H1 (cell line): Measurements from ENCODE around the gene ABHD2. TPM values are rescaled to one million over a fixed set of nuclear protein-coding genes. Genes with fewer than 3 reads are reported as not detected.

Experiments used
- CTCF ChIA-PET: fragments of 300-600 bp; sonication (Branson Sonifier 250); formaldehyde crosslinking; loops from one replicate; lab custom pipeline; 2021; ENCODE audit not compliant: partially characterized antibody; lab: Charles Lee
- POLR2A ChIA-PET: fragments of 300-600 bp; sonication (Branson Sonifier 250); formaldehyde crosslinking; loops from one replicate; lab custom pipeline; 2021; ENCODE audit warnings: inconsistent platforms; ENCODE audit not compliant: partially characterized antibody; lab: Charles Lee
- DNase-seq, 2 experiments: peaks; one replicate each; pipeline versions ENCODE4 v3.0.0 to v3.0.0-alpha.2; 2010 to 2022; ENCODE audit warnings: low spot score in 2 of 2, low read depth in 1 of 2, mixed read lengths in 1 of 2
- FAIRE-seq: peaks from 2 replicates; lab custom pipeline; 2011; peaks lifted over from hg19 to GRCh38; lab: Jason Lieb, UNC
- H2AFZ ChIP-seq: 2 replicates; pipeline ENCODE4 v1.8.1; 2012; ENCODE audit warnings: low read length, inconsistent platforms
- H2AK5ac ChIP-seq: 2 replicates; pipeline ENCODE4 v1.6.1; 2013; ENCODE audit warnings: low read depth, low read length
- H2BK120ac ChIP-seq: replicated peaks from 2 replicates; pipeline ENCODE3; 2013; ENCODE audit warnings: low read depth, low read length, inconsistent platforms
- H2BK12ac ChIP-seq: 2 replicates; pipeline ENCODE4 v1.6.1; 2013; ENCODE audit warnings: low read depth, low read length
- H2BK15ac ChIP-seq: 2 replicates; pipeline ENCODE4 v1.6.1; 2013; ENCODE audit warnings: low read length
- H2BK20ac ChIP-seq: 2 replicates; pipeline ENCODE4 v1.6.1; 2013; ENCODE audit warnings: low read length
- H2BK5ac ChIP-seq: 2 replicates; pipeline ENCODE4 v1.6.1; 2013; ENCODE audit warnings: low read depth, low read length
- H3K14ac ChIP-seq: 2 replicates; pipeline ENCODE4 v1.6.1; 2013; ENCODE audit warnings: inconsistent platforms; ENCODE audit not compliant: insufficient read length
- H3K18ac ChIP-seq: 2 replicates; pipeline ENCODE4 v1.6.1; 2013; ENCODE audit warnings: low read length; ENCODE audit errors: extremely low read depth
- H3K23ac ChIP-seq: 2 replicates; pipeline ENCODE4 v1.6.1; 2013; ENCODE audit warnings: inconsistent platforms; ENCODE audit not compliant: insufficient read length
- H3K23me2 ChIP-seq: 2 replicates; pipeline ENCODE4 v1.6.1; 2013; ENCODE audit warnings: low read depth, low read length
- H3K27ac ChIP-seq: 2 replicates; pipeline ENCODE4 v1.6.1; 2011; ENCODE audit warnings: low read depth, low read length, inconsistent platforms
- H3K27me3 ChIP-seq, 4 experiments: replicated peaks in 1 of 4; 1 replicate in 1 of 4; 2 replicates in 3 of 4; pipeline versions ENCODE4 v1.6.1 to v1.8.1; 2011 to 2013; ENCODE audit warnings: low read length in 3 of 4, mild to moderate bottlenecking in 3 of 4, inconsistent platforms in 2 of 4, mixed read lengths in 2 of 4, moderate library complexity in 1 of 4; ENCODE audit not compliant: control insufficient read depth in 3 of 4, insufficient read depth in 3 of 4; ENCODE audit errors: extremely low read depth in 1 of 4
- H3K36me3 ChIP-seq, 4 experiments: 2 replicates each; pipeline versions ENCODE4 v1.6.1 to v1.8.1; 2011 to 2013; ENCODE audit warnings: mild to moderate bottlenecking in 4 of 4, low read length in 3 of 4, moderate library complexity in 2 of 4, control low read depth in 1 of 4, inconsistent platforms in 1 of 4; ENCODE audit not compliant: insufficient read depth in 4 of 4, control insufficient read depth in 2 of 4
- H3K4ac ChIP-seq: replicated peaks from 2 replicates; pipeline ENCODE3; 2013; ENCODE audit warnings: low read length, low read depth, mixed read lengths, inconsistent platforms; ENCODE audit not compliant: insufficient read length
- H3K4me1 ChIP-seq, 4 experiments: replicated peaks in 1 of 4; 1 replicate in 1 of 4; 2 replicates in 3 of 4; pipeline versions ENCODE4 v1.6.1 to v1.8.1; 2011 to 2013; ENCODE audit warnings: low read length in 3 of 4, inconsistent platforms in 2 of 4, mixed read lengths in 1 of 4; ENCODE audit not compliant: insufficient read depth in 4 of 4, control insufficient read depth in 3 of 4
- H3K4me2 ChIP-seq, 2 experiments: 2 replicates each; pipeline versions ENCODE4 v1.6.1 to v1.8.1; 2011 to 2013; ENCODE audit warnings: low read depth in 2 of 2, low read length in 2 of 2, control low read depth in 1 of 2, inconsistent platforms in 1 of 2, mild to moderate bottlenecking in 1 of 2; ENCODE audit not compliant: insufficient read depth in 1 of 2
- H3K4me3 ChIP-seq, 4 experiments: fragments of 200-600, 300-600 bp in 1 of 4; sonication (generic), shearing (Covaris generic), sonication (Bioruptor Twin) in 1 of 4; 2 replicates each; pipeline versions ENCODE4 v1.5.1 to v1.8.1; 2011 to 2016; ENCODE audit warnings: low read length in 4 of 4, low read depth in 3 of 4, control low read depth in 2 of 4, inconsistent platforms in 2 of 4, mild to moderate bottlenecking in 2 of 4, mixed read lengths in 1 of 4, moderate library complexity in 1 of 4; ENCODE audit not compliant: insufficient read depth in 2 of 4; ENCODE audit errors: extremely low read depth in 1 of 4
- H3K56ac ChIP-seq: replicated peaks from 2 replicates; pipeline ENCODE3; 2013; ENCODE audit warnings: low read depth, mild to moderate bottlenecking, mixed read lengths, low read length, inconsistent platforms; ENCODE audit not compliant: insufficient read length
- H3K79me1 ChIP-seq: 2 replicates; pipeline ENCODE4 v1.6.1; 2013; ENCODE audit warnings: low read depth, low read length, control low read depth
- H3K79me2 ChIP-seq, 2 experiments: 2 replicates each; pipeline versions ENCODE4 v1.6.1 to v1.8.1; 2012 to 2013; ENCODE audit warnings: low read length in 2 of 2, mild to moderate bottlenecking in 2 of 2, inconsistent platforms in 1 of 2; ENCODE audit not compliant: insufficient read depth in 2 of 2, control insufficient read depth in 1 of 2
- H3K9ac ChIP-seq, 4 experiments: replicated peaks in 1 of 4; 1 replicate in 1 of 4; 2 replicates in 3 of 4; pipeline versions ENCODE4 v1.6.1 to v1.8.1; 2011 to 2013; ENCODE audit warnings: low read depth in 3 of 4, low read length in 3 of 4, control low read depth in 2 of 4, mild to moderate bottlenecking in 2 of 4, moderate library complexity in 2 of 4, inconsistent platforms in 1 of 4; ENCODE audit errors: extremely low read depth in 1 of 4
- H3K9me3 ChIP-seq, 2 experiments: 2 replicates each; pipeline versions ENCODE4 v1.6.1 to v1.8.1; 2012 to 2013; ENCODE audit warnings: mild to moderate bottlenecking in 2 of 2, moderate library complexity in 2 of 2, control low read depth in 1 of 2, inconsistent platforms in 1 of 2, low read depth in 1 of 2, low read length in 1 of 2, mixed read lengths in 1 of 2; ENCODE audit not compliant: insufficient read depth in 2 of 2
- H4K20me1 ChIP-seq, 2 experiments: replicated peaks in 1 of 2; 2 replicates each; pipeline versions ENCODE3 to v1.8.1; 2011 to 2013; ENCODE audit warnings: inconsistent platforms in 2 of 2, low read length in 2 of 2, mild to moderate bottlenecking in 1 of 2; ENCODE audit not compliant: insufficient read depth in 2 of 2, control insufficient read depth in 1 of 2
- H4K5ac ChIP-seq: 2 replicates; pipeline ENCODE4 v1.6.1; 2013; ENCODE audit warnings: low read length, low read depth, mixed read lengths, inconsistent platforms; ENCODE audit not compliant: insufficient read length
- H4K8ac ChIP-seq: 2 replicates; pipeline ENCODE4 v1.8.0; 2013; ENCODE audit warnings: mild to moderate bottlenecking, moderate library complexity, low read length, inconsistent platforms; ENCODE audit not compliant: insufficient read depth; ENCODE audit errors: extremely low read depth
- H4K91ac ChIP-seq: replicated peaks from 2 replicates; pipeline ENCODE3; 2013; ENCODE audit warnings: low read length, mixed read lengths, inconsistent platforms; ENCODE audit not compliant: insufficient read length
- E2F6 ChIP-seq: IDR thresholded peaks from 2 replicates; pipeline ENCODE4 v1.6.1; 2012; ENCODE audit warnings: inconsistent platforms
- EP300 ChIP-seq, 2 experiments: IDR thresholded peaks; 1 replicate in 1 of 2; 2 replicates in 1 of 2; pipeline ENCODE4 v1.6.1; 2011 to 2012; ENCODE audit warnings: low read depth in 2 of 2, low read length in 2 of 2, mild to moderate bottlenecking in 2 of 2, borderline replicate concordance in 1 of 2, inconsistent platforms in 1 of 2, moderate library complexity in 1 of 2
- EZH2 ChIP-seq: fragments of 200-600 bp; sonication (generic); IDR thresholded peaks from 2 replicates; pipeline ENCODE4 v1.7.1; 2012; ENCODE audit warnings: low read depth, mild to moderate bottlenecking, moderate library complexity, low read length, inconsistent platforms; ENCODE audit not compliant: severe bottlenecking
- JUND ChIP-seq: IDR thresholded peaks from 2 replicates; pipeline ENCODE4 v1.6.1; 2011; ENCODE audit warnings: mild to moderate bottlenecking, improper control_type of control experiment, low read length
- PHF8 ChIP-seq: fragments of 200-600 bp; sonication (generic); conservative IDR thresholded peaks from 2 replicates; pipeline ENCODE4 v1.7.1; 2012; ENCODE audit warnings: low read depth, mild to moderate bottlenecking, inconsistent platforms, low read length, moderate library complexity
- SIX5 ChIP-seq: IDR thresholded peaks from 2 replicates; pipeline ENCODE4 v1.6.1; 2011; ENCODE audit warnings: mild to moderate bottlenecking, low read depth, low read length
- SP2 ChIP-seq: IDR thresholded peaks from 2 replicates; pipeline ENCODE4 v1.6.1; 2012; ENCODE audit warnings: mild to moderate bottlenecking, low read length, inconsistent platforms
- TEAD4 ChIP-seq: IDR thresholded peaks from 2 replicates; pipeline ENCODE4 v1.6.1; 2012; ENCODE audit warnings: low read depth, low read length, inconsistent platforms, mixed read lengths
- WGBS, 2 experiments: shearing (Covaris generic) in 1 of 2; methylation state at CpG; one replicate each; pipeline versions ENCODE4 v1.1.6 to v1.1.7; 2013 to 2015; ENCODE audit warnings: low lambda C conversion rate in 2 of 2, mixed read lengths in 2 of 2, inconsistent platforms in 1 of 2, low coverage in 1 of 2, missing lambda C conversion rate in 1 of 2; ENCODE audit not compliant: insufficient replicate concordance in 2 of 2, insufficient coverage in 1 of 2, insufficient read length in 1 of 2; ENCODE audit errors: extremely low coverage in 1 of 2, missing lambda C conversion rate in 1 of 2; 5-methylcytosine and 5-hydroxymethylcytosine counted together
- polyA plus RNA-seq, 7 experiments: library from polyadenylated mRNA; depleted of rRNA in 3 of 7; stranded (reverse) in 5 of 7; unstranded in 2 of 7; fragments of >200 nt in 5 of 7; fragments of 200-250 nt in 2 of 7; gene quantifications; 1 replicate in 5 of 7; 2 replicates in 1 of 7; 4 replicates in 1 of 7; pipeline versions ENCODE4 v1.2.1 to v1.2.3, GENCODE V29; 2011 to 2013; ENCODE audit warnings: missing spikeins in 2 of 7, mixed read lengths in 2 of 7
- total RNA-seq: library from RNA; stranded (reverse); fragmentation: NEBNext Ultra II Directional; extraction: Animal tissue kit (Norgen Biotek cat#: 25700); gene quantifications from 2 replicates; pipeline ENCODE4 v1.2.1, GENCODE V29; 2021
- TF ChIP-seq, protein P1 (sequence below), 3 experiments: IDR thresholded peaks; 1 replicate in 2 of 3; 2 replicates in 1 of 3; pipeline versions ENCODE4 v1.5.1 to v1.6.1; 2011; ENCODE audit warnings: low read length in 3 of 3, mild to moderate bottlenecking in 3 of 3, inconsistent platforms in 2 of 3, low read depth in 1 of 3, moderate library complexity in 1 of 3; ENCODE audit not compliant: insufficient read depth in 1 of 3; ENCODE audit errors: control extremely low read depth in 1 of 3

Gene ABHD2
- total and polyA plus RNA-seq, 2 of the 8 experiments (the other 6 are each of a cell fraction or from before 2014, with no cell fraction given), result 9.1 to 23.7 TPM

DNA sequence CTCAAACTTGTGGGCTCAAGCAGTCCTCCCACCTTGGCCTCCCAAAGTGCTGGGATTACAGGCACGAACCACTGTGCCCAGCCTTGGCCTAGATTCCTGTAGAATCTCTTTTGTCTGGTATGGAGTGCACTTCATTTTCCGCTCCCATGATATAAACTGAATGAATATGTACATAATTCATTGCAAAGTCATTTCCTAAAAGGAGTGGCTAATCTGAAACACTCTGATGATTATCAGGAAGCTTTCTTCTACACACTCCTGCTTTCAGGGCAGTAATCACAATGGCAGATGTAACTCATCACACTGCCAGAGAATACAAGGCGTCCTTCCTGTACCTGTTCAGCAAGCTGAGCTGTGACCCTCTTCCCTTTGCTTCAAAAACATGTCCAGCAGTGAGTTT, 104.5 kb downstream of the ABHD2 start:
- Histone ChIP-seq H3K23ac (no peak overlapping the region), H3K79me1 (no peaks in the 10 kb centered on the region), H3K4me3 (no peak overlapping the region), H2BK120ac (no peak overlapping the region), H4K20me1 (peaks cover 0 to 2% of the 10 kb centered on the region in 2 experiments), H3K18ac (no peak overlapping the region), H2BK5ac (no peak overlapping the region), H3K23me2 (no peaks in the 10 kb centered on the region), H3K27me3 (no peaks in the 10 kb centered on the region), H2BK15ac (no peak overlapping the region), H3K4me1 (peaks cover 2 to 14% (median 5%) of the 10 kb centered on the region in 4 experiments; a peak in 6 of 7 replicates), H3K9ac (no peak overlapping the region), H2AK5ac (no peak overlapping the region), H3K36me3 (peaks cover 0 to 4% (median 2%) of the 10 kb centered on the region in 4 experiments; a peak in 2 of 8 replicates), H3K14ac (no peak overlapping the region), H3K56ac (no peak overlapping the region), H3K27ac (no peak overlapping the region), H3K4me2 (no peak overlapping the region), H4K5ac (no peak overlapping the region), H3K79me2 (no peaks in the 10 kb centered on the region), H2BK20ac (no peak overlapping the region), H3K4ac (no peak overlapping the region), H4K91ac (no peak overlapping the region), H2BK12ac (no peak overlapping the region), H3K9me3 (no peaks in the 10 kb centered on the region), H2AFZ (no peak overlapping the region), H4K8ac (no peak overlapping the region)
- no peak for DNase-seq
- POLR2A ChIA-PET, result no interaction called here
- CTCF ChIA-PET, result interaction anchor here (1.2 to 5.5 kb wide), 3 partner anchors 14 to 135 kb away, joined by 3 to 36 read pairs (median 13); no protein-coding TSS in a partner anchor
- no peak for FAIRE-seq
- WGBS, 2 experiments, result 95% methylated on average over 3 of the region's 3 CpGs; no CpG with 5 or more reads in 1 of the 2 experiments
- TF ChIP-seq PHF8 (no peak), SP2 (no peak), EP300 (IDR thresholded peaks at IDR 0.05; ENCODE audit: borderline replicate concordance in 1 of 2, low read depth in 2 of 2, low read length in 2 of 2) (no peak), TEAD4 (no peak), E2F6 (no peak), JUND (no peak), SIX5 (no peak), EZH2 (no peak)
- TF ChIP-seq, protein P1, sequence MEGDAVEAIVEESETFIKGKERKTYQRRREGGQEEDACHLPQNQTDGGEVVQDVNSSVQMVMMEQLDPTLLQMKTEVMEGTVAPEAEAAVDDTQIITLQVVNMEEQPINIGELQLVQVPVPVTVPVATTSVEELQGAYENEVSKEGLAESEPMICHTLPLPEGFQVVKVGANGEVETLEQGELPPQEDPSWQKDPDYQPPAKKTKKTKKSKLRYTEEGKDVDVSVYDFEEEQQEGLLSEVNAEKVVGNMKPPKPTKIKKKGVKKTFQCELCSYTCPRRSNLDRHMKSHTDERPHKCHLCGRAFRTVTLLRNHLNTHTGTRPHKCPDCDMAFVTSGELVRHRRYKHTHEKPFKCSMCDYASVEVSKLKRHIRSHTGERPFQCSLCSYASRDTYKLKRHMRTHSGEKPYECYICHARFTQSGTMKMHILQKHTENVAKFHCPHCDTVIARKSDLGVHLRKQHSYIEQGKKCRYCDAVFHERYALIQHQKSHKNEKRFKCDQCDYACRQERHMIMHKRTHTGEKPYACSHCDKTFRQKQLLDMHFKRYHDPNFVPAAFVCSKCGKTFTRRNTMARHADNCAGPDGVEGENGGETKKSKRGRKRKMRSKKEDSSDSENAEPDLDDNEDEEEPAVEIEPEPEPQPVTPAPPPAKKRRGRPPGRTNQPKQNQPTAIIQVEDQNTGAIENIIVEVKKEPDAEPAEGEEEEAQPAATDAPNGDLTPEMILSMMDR (IDR thresholded peaks at IDR 0.05; ENCODE audit: control extremely low read depth in 1 of 3, insufficient read depth in 1 of 3, low read depth in 1 of 3, low read length in 3 of 3), result no peak
